Activated CD8-positive, alpha-beta memory T cell treated with anti-CD3 and anti-CD28 coated beads, Interleukin-2, amount 50 U/mL, for 1 hour (primary cell): ENCODE results near the gene FBXL3.
"Not testable (repeated sequence)": the region's sequence is repeated elsewhere in the genome, so short reads cannot be mapped to it uniquely, and the experiment has no call there.

ENCODE experiments used
- DNase-seq: peaks from one replicate; pipeline ENCODE4 v3.0.0-alpha.2; 2020; ENCODE audit errors: extremely low read depth

The FBXL3 gene

DNA sequence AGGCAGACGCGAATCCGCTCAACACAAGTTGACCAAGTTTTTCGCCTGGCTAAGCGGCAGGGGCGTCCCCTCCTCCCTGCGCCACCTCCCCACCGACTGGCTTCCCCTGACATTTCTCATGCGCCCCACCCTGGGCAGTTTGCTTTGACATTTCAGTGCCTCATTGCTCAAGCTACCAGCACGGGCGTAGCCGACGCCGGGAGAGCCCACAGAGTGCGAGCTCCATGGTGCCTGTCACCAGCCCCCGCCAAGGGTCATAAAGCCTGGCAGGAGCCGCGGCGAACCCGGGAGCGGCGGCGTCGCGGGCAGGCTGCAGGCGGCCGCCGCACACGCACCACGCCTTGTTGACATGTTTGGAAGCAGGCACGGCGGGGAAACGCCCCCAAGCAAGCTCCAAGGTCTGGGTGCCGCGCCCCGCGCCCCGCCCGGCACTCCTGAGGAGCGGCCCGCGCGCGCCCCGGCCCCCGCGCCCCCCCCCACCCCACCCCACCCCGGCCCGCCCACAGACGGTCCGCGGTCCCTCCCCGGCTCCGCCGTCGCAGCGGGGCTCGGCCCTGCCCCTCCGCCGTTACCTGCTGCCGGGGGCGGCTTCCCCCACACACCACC lies 601 bp downstream of the FBXL3 start:
- peak; percentile 55 for DNase-seq

DNA sequence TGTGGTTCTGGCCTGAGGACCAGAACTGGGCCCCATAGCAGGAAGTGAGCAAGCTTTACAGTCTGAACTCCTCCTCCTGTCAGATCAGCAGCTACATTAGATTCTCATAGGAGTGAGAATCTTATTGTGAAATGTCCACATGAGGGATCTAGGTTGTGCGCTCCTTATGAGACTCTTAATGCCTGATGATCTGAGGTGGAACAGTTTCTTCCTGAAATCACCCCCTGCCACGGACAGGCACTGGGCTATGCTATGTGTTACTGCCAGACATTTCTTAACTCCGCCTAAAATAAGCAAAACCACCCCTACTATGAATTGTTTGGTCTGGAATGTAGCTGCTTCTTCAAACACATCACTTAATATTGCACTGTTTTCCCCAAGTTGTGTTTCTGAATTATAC lies 4.6 kb downstream of the FBXL3 start:
- no peak for DNase-seq

DNA sequence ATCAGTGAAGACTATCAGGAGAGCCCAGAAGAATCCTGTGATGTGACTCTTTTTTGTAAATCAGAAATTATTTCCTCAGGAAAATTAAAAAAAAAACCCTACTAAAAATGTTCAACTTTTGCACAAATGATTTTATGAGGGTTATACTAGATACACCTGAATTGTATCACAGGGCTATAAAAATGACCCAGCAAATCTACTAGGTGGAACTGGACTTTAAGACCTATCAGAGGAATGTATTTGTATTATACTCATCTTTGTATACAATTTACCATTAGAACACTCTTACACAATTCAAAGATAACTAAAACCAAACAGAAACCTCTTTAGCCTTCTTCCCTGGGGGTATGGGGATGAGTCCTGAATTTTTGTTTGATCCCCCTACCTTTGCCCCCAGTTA lies 7.2 kb downstream of the FBXL3 start:
- DNase-seq = no peak

- no peak for DNase-seq
Measured at GRCh38 chr13:77016888-77017623, 9.9 kb downstream of the FBXL3 start.

- DNase-seq = no peak
Measured at GRCh38 chr13:77016251-77016812, 10.6 kb downstream of the FBXL3 start.

DNA sequence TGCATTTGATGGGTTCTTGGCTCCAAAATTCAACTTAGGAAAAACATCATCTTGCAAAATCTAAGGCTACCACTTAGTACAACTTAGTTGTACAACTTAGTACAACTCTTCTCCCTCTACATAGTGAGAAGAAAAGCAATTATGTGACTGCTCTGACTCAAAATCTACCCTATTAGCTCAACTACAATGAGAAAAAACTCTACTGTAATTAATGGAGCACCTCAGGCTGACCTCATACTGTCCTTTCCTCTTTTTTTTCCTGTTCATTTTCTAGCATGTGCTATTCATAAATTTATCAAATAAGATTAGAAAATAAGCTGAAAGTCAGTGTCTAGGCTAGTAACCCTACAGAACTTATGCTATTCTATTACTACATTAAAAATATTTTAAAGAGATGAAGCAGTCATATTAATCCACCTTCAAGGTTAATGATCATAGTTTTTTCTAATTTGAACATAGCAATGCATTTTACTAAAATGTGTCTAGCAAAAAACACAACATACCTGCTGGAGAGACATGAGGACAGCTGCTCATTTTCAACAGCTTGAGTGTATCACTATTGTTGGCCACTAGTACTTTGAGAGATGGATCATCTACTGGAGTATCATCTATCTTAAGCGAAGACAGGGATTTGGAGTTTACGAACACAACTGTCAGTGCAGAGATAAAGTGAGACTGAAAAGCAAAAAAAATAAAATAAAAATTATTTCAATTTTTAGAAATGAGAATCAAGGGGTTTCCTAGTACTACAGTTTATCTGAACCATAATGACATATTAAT lies 11.9 kb downstream of the FBXL3 start:
- DNase-seq = no peak

- no peak for DNase-seq
Measured at GRCh38 chr13:77013853-77014542, 13.0 kb downstream of the FBXL3 start.

DNA sequence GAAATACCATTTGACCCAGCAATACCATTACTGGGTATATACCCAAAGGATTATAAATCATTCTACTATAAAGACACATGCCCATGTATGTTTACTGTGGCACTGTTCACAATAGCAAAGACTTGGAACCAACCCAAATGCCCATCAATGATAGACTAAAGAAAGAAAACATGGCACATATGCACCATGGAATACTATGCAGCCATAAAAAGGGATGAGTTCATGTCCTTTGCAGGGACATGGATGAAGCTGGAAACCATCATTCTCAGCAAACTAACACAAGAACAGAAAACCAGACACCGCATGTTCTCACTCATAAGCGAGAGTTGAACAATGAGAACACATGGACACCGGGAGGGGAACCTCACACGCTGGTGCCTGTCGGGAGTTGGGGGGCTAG lies 17.2 kb downstream of the FBXL3 start:
- DNase-seq = not testable (repeated sequence)

DNA sequence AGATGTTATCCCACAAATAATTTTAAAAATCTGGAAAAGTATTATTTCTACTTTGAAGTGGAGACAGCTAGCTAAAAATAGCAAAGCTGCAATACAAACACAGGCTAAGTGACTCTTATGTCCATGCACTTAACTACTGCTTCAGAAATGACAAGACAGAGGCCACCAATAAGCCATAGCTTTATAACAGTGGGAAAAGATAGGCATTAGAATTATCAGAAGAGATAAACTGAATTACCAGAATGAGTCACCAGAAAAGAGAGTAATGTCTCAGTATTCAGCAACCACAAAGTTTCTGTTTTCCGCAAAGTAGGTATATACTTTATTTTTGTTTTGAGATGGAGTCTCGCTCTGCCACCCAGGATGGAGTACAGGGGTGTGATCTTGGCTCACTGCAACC lies 17.9 kb downstream of the FBXL3 start:
- no peak for DNase-seq

GRCh38 chr13:77008337-77008736 lies 18.6 kb downstream of the FBXL3 start:
- DNase-seq = not testable (repeated sequence)

DNA sequence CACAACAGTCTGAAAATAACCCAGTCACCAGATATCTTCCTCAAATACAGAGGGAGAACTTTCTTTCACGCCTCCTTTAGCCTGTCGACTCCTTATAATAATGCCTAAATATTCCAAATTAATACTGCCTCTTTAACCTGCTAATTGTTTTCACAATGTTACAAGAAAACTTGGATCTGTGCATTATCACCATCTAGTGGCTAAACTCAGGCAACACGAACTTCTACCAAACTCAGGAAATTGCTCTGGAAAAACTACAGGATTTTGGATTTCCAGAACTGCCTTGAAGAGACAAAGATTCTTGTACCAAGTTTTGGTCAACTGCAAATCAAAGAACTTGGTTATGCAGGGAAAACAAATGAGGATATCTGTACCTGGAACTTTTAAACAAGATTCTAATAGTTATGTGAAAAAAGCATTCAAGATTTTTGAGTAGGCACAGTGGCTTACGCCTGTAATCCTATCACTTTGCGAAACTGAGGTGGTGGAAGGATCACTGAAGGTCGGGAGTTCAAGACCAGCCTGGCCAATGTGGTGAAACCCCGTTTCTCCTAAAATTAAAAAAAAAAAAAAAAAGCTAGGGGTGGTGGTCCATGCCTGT lies 24.3 kb downstream of the FBXL3 start:
- DNase-seq = no peak

DNA sequence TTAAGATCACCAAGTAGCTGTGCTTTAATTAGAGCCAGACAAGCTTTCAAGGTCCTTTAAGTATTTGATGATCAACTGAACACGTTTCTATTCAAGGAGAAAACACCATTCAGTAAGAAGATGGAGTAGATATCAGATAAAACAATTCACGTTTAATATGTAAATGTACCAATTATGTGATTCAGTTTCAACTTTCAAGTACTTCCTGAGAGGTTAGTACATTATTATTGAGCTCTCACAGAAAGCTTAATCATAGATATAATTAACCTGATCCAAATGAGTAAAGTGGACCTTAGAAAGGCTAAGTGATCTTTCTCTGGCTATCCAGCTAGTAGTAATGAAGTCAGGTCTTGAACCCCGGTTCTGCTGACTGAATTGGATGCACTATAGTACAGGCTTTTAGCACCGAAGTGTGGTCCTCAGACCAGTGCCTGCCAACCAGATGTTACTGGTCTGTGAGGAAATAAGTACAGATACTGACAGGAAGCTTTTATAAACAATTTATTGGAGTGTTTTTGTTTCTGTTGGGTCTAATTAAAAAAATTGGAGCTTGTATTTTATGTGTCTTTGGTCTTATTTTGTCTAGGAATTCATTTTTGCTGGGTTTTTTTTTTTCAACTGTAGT lies 24.9 kb downstream of the FBXL3 start:
- DNase-seq = no peak

DNA sequence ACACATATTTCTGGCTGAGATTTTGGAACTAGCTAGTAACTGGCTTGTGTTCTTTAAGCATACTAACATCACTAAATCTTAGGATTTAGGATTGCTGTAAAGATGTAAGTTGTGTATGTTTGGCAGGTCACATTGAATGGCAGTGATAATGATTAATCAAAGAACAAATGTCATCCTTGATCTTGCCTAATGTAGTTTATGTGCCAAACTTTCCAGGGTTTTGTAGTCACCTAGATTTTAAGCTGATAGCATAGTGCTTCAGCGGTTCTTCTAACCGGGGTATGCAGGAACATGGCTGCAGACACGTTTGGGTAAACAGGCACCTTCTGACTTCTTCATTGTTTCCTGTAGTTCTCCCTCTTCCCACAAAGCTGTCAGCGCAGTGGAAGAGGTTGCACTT lies 25.4 kb downstream of the FBXL3 start:
- DNase-seq = no peak

- DNase-seq = no peak
Measured at GRCh38 chr13:77000475-77000874, 26.5 kb downstream of the FBXL3 start.

DNA sequence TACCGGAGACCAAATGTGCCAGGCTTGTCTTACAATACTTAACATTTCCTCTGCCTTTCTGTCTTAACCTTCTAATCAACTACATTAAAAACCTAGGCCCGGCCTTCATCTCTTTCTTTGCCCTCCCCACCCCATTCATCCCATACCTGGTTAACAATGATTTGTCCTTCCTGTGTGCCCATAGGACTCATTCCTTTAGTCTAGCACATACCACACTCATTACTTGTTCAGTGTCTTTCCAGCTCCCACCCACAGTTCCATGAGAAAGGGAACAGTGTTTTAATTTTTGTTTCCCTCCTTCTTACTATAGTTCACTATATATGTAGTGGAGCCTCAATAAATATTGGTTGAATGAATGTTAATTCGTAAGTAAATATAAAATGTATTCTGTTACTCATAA lies 32.7 kb downstream of the FBXL3 start:
- DNase-seq = no peak

DNA sequence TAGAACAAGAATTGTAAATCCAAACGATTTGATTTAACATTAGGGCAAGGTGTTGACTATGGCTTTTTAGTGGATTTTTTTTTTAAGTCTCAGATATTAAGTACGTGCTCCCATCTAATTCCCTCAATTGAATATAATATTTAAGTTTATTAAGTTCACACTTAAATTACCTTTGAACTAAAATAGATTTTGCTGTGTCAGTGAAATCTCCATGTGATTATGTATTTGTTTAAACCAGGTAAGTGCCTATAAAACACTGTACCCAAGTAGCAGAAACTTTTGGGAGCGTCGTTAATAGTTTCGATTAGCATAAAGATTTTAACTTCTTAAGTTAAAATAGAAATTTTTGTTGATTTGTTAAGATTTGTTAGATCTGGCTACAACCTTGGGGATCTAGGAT lies 33.5 kb downstream of the FBXL3 start:
- no peak for DNase-seq

GRCh38 chr13:76993021-76993420 lies 33.9 kb downstream of the FBXL3 start:
- no peak for DNase-seq

DNA sequence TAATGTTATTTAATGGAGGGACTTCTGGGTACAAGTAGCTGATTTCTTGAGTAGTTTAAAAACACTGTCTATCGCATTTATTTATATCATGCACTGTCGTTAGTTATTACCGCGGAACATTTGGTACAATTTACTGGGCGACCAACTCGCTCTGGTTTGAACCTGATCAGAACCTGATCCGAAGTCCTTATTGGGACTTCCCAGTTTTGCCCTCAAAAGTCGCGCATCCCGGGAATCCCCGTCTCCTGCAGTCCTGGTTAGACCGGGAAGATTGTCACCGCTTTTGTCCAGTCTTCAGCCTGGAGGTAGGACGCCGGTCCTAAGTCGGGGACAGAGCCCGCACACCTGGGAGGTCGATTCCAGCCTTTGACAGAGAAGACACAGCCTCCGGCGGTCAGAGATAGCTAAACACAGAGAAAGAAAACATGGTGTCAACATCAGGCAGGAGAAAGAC lies 34.4 kb downstream of the FBXL3 start:
- DNase-seq = no peak

DNA sequence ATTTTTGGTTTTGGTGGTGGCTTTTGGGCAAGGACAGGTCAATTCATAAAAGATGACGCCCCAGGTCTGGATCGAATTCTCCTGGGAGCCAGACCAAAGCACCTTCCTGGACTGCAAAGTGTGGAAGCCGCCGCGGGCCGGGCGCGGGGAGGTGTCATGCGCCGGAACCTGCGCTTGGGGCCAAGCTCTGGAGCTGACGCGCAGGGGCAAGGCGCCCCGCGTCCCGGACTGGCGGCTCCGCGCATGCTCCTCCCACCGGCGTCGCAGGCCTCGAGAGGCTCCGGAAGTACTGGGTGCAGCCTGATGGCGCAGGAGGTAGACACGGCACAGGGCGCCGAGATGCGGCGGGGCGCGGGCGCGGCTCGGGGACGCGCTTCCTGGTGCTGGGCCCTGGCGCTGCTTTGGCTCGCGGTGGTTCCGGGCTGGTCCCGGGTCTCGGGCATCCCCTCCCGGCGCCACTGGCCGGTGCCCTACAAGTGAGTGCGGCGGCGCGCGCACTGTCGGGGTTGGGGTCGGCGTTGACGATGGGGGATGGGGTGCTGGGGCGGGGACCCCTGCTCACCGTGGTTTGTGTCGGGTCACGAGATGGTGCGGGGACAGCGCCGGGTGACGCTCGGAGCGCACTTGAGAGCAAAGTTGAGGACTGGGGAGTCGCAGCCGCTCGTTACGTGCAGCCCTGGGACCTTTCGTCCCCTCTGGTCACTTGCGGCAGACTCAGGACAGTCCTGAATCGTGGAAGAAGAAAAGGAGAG lies 35.0 kb downstream of the FBXL3 start, which contains the start of gene CLN5:
CLN5 (plus strand) TSS at position 286 of the 752 bp plus-strand sequence; CDS start at position 304, 18 bp downstream.
- DNase-seq = peak; percentile 83

DNA sequence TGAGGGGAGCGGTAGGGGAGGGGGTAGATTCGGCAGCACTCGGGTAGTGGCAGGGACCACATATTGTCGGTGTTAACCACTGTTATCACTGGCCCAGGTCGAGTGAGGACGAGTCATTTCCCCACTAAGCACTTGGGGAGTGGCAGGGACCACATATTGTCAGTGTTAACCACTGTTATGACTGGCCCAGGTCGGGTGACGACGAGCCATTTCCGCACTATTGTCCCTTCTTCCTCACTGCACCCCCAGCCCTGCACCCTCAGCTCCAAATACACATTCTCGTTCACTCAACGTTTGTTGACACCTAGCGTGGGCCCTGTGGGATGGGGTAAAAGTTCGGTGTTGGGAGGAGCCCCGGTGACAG lies 35.5 kb downstream of the FBXL3 start:
- DNase-seq = peak; percentile 71
